ENCODE measurements around the gene GNA12. TPM values are rescaled to one million over a fixed set of nuclear protein-coding genes. Genes with fewer than 3 reads are reported as not detected.
"Not testable (repeated sequence)": the region's sequence is repeated elsewhere in the genome, so short reads cannot be mapped to it uniquely, and the experiment has no call there.

The GNA12 gene
- total RNA-seq, 1 donor from 2014 or later: 12.1 TPM

- DNase-seq (ENCODE audit: low read depth): no peak
- Histone ChIP-seq H3K36me3 (ENCODE audit: control insufficient read depth, insufficient read depth, low read length) (no peaks in the 10 kb centered on the region), H3K4me3 (ENCODE audit: low read depth, low read length) (no peak overlapping the region), H3K27me3 (ENCODE audit: control insufficient read depth, insufficient read depth, low read length) (peaks cover 6% of the 10 kb centered on the region)
- TF ChIP-seq CTCF (IDR thresholded peaks at IDR 0.05; ENCODE audit: insufficient read depth, low read length, severe bottlenecking): no peak
- peak; percentile 98 for FAIRE-seq
These were observed 142.1 kb downstream of the GNA12 start for GRCh38 chr7:2701832-2702593.

- FAIRE-seq (no peak), DNase-seq (ENCODE audit: low read depth) (no peak)
- no peak for TF ChIP-seq CTCF (IDR thresholded peaks at IDR 0.05; ENCODE audit: insufficient read depth, low read length, severe bottlenecking)
- H3K4me3 ChIP-seq (ENCODE audit: low read depth, low read length): no peak overlapping the region
- no peaks in the 10 kb centered on the region for H3K36me3 ChIP-seq (ENCODE audit: control insufficient read depth, insufficient read depth, low read length)
- peaks cover 6% of the 10 kb centered on the region for H3K27me3 ChIP-seq (ENCODE audit: control insufficient read depth, insufficient read depth, low read length)
These were observed 142.7 kb downstream of the GNA12 start for GRCh38 chr7:2701424-2701823.

- no peak for FAIRE-seq
- H3K4me3 ChIP-seq (ENCODE audit: low read depth, low read length): no peak overlapping the region
- no peak for TF ChIP-seq CTCF (IDR thresholded peaks at IDR 0.05; ENCODE audit: insufficient read depth, low read length, severe bottlenecking)
- DNase-seq (ENCODE audit: low read depth): no peak
- no peaks in the 10 kb centered on the region for H3K36me3 ChIP-seq (ENCODE audit: control insufficient read depth, insufficient read depth, low read length)
- peaks cover 6% of the 10 kb centered on the region for H3K27me3 ChIP-seq (ENCODE audit: control insufficient read depth, insufficient read depth, low read length)
These were observed 143.8 kb downstream of the GNA12 start for GRCh38 chr7:2700141-2700850.

GRCh38 chr7:2699289-2699620 is 144.9 kb downstream of the GNA12 start:
- DNase-seq (ENCODE audit: low read depth): no peak
- peaks cover 6% of the 10 kb centered on the region for H3K27me3 ChIP-seq (ENCODE audit: control insufficient read depth, insufficient read depth, low read length)
- no peak for TF ChIP-seq CTCF (IDR thresholded peaks at IDR 0.05; ENCODE audit: insufficient read depth, low read length, severe bottlenecking)
- no peaks in the 10 kb centered on the region for H3K36me3 ChIP-seq (ENCODE audit: control insufficient read depth, insufficient read depth, low read length)
- H3K4me3 ChIP-seq (ENCODE audit: low read depth, low read length): no peak overlapping the region
- FAIRE-seq: no peak

GRCh38 chr7:2698581-2699288 is 145.4 kb downstream of the GNA12 start:
- no peak for TF ChIP-seq CTCF (IDR thresholded peaks at IDR 0.05; ENCODE audit: insufficient read depth, low read length, severe bottlenecking)
- no peak for DNase-seq (ENCODE audit: low read depth)

GRCh38 chr7:2694122-2694436 is 150.0 kb downstream of the GNA12 start:
- H3K4me3 ChIP-seq (ENCODE audit: low read depth, low read length); H3K27me3 ChIP-seq (ENCODE audit: control insufficient read depth, insufficient read depth, low read length); DNase-seq (ENCODE audit: low read depth); H3K36me3 ChIP-seq (ENCODE audit: control insufficient read depth, insufficient read depth, low read length); FAIRE-seq: not testable (repeated sequence)

More at GRCh38 chr7:2698581-2699288, 145.4 kb downstream of the GNA12 start:
- Histone ChIP-seq H3K36me3 (ENCODE audit: control insufficient read depth, insufficient read depth, low read length) (no peaks in the 10 kb centered on the region), H3K4me3 (ENCODE audit: low read depth, low read length) (no peak overlapping the region), H3K27me3 (ENCODE audit: control insufficient read depth, insufficient read depth, low read length) (peaks cover 6% of the 10 kb centered on the region)
- FAIRE-seq: no peak

- not testable (repeated sequence) for H3K4me3 ChIP-seq (ENCODE audit: low read depth, low read length); FAIRE-seq; DNase-seq (ENCODE audit: low read depth); H3K36me3 ChIP-seq (ENCODE audit: control insufficient read depth, insufficient read depth, low read length)
- peaks cover 11% of the 10 kb centered on the region for H3K27me3 ChIP-seq (ENCODE audit: control insufficient read depth, insufficient read depth, low read length)
These were observed 150.5 kb downstream of the GNA12 start for GRCh38 chr7:2693420-2694121.
